GM20431 (cell line): Measurements from ENCODE around the gene SCEL.
"Not testable (repeated sequence)": the region's sequence is repeated elsewhere in the genome, so short reads cannot be mapped to it uniquely, and the experiment has no call there.

ENCODE experiments used
- in situ Hi-C: fragments of 300-500 bp; cut with MseI, MboI; formaldehyde crosslinking; loops from one replicate; pipeline ENCODE4 v1.15.0; 2020; ENCODE audit warnings: low sequenced_read_pairs; ENCODE audit not compliant: unreplicated experiment

The SCEL gene

GRCh38 chr13:77535448-77535847, at the start of gene SCEL:
Gene SCEL (plus strand): TSS chr13:77535706. CDS start chr13:77555876, 20,170 bp downstream.
- in situ Hi-C loops: no loop called here

DNA sequence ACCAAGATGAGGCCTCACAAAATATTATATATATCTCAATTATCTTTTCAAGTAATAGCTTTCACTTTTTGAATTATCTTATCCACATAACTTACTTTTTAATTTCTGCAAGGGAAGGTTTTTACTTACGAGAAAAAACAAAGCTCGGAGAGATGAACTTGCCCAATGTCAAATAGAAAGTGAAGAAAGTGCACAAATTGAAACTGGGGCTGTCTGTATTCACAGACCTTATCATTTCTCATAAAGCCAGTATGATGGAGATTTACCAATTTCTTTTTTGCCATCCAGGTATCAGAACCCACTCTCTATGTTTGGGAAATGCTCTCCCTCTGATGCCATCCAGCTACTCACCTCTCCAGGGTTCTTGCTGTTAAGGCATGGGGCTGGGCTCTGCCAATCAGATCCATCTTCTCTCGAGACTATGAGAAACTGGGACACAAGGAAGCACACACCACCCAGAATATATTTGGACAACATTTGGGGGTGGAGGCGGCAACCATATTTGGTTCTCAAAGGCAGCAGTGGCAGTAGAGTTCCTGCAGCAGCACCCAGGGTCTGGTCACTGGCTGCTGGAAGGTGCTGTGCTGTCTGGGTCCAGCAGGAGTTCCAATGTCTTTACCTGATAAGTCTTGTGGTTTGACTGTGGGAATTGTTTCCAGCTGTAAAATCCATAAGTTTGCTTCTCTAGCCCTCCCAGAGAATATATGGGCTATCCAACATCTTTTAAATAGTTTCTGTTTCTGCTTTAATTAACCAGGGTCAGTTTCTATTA, 45.8 kb upstream of the SCEL start:
- in situ Hi-C loops: loop anchor here (10.0 kb wide), 1 partner anchor 75 kb away; no protein-coding TSS in a partner anchor

DNA sequence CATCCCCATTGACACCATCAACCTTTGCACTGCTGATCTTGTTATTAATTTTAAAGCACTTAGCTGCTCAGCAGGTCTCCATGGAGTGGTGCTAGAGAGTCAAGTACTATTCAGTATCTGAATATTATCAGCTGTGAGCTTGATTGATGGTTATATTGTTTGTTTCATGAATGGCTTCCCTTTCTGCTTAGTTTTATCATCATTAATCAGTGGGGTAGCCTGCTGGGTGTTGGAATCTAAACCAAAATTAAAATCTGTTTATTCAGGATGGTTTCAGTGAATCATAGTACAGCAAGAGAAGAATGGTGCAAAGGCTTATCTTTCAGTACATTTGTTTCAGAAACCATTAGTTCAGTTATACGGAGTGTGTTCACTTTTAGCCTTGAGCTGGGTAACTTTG, 42.5 kb upstream of the SCEL start:
- in situ Hi-C loops: loop anchor here (10.0 kb wide), 1 partner anchor 72 kb away; no protein-coding TSS in a partner anchor

GRCh38 chr13:77494226-77494625, 41.3 kb upstream of the SCEL start:
- in situ Hi-C loops: loop anchor here (10.0 kb wide), 1 partner anchor 71 kb away; no protein-coding TSS in a partner anchor

DNA sequence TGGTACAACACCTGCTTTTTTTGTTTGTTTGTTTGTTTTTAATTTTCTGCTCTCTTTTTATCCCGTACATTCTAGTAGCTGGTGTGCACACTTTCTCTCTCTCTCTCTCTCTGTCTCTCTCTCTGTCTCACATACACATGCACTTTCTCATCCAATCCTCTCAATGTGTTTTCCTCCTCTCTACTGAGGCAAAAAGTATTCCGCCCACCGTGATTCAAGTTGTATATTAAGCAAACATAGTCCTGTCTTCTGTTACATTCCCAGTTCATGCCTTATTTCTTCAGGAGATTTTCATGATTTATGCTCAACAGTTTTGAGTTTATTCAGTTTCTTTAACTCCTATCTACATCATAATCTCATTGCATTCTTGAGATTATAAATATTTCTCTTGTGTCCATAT, 38.2 kb upstream of the SCEL start:
- in situ Hi-C loops: loop anchor here (10.0 kb wide), 1 partner anchor 67 kb away; no protein-coding TSS in a partner anchor

DNA sequence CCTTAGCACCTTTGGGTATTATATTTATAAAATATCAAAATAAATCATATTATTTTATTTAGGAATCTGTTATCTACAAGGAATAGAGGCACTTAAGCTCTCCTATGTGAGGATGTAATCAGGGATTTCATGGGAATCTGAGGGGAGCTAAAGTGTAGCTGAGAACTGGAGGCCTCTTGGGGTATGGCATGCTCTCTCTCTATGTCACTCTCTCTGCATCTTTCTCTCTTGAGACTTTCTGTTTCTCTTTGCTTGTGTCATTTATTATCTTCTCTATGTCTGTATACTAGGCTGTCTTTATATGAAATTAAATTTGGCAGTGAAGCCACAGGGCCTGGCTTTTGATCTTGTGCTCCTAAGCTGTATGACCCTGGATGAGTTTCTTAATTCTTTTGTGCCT, 37.7 kb upstream of the SCEL start:
- in situ Hi-C loops: loop anchor here (10.0 kb wide), 1 partner anchor 67 kb away; no protein-coding TSS in a partner anchor

DNA sequence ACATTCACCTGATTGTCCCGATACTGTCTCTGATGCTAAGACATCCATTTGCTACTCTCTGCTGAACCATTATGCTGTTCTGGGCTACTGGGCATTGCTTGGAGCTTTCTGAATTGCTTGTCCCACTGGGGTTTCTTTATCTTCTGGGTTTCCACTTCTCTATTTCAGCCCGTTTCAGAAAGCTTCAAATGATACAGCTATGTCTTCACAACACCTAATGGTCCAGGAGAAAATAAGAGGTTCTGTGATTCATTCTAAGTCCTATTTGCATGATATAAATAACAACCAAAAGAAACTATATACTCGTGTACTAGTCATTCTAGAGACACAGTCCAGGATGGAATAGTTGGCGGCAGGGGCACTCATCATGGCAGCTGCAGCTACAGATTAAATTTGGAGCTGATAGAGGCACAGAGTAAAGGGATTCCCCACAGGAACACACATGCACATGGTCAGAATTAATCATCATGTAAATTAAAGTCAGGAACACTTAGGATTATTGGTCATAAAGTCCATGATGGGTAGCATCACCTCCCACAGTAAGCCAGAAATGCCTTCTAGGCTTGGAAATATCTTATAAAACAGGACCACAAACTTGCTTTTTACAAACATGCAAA, 33.3 kb upstream of the SCEL start:
- in situ Hi-C loops: no loop called here

DNA sequence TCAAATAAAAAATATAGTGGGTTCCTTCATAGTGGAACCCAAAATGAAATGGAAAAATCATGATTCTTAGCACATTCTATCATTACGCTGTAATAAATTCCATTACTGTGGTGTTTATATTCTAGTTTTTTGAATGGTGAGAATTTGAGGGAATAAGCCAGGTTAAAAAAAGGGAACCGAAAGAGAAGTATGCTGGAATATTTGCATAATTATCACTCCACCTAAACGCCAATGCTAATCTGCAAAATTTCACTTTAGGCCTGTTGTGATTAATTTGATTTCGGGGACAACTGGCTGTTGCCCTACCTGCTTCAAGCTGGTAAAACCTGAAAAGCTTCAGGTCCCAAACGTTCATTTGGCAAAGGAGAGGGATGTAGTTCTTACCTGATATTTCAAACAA, 32.1 kb upstream of the SCEL start:
- in situ Hi-C loops: no loop called here

- in situ Hi-C loops: no loop called here
These were observed 28.6 kb upstream of the SCEL start for GRCh38 chr13:77506874-77507273.

DNA sequence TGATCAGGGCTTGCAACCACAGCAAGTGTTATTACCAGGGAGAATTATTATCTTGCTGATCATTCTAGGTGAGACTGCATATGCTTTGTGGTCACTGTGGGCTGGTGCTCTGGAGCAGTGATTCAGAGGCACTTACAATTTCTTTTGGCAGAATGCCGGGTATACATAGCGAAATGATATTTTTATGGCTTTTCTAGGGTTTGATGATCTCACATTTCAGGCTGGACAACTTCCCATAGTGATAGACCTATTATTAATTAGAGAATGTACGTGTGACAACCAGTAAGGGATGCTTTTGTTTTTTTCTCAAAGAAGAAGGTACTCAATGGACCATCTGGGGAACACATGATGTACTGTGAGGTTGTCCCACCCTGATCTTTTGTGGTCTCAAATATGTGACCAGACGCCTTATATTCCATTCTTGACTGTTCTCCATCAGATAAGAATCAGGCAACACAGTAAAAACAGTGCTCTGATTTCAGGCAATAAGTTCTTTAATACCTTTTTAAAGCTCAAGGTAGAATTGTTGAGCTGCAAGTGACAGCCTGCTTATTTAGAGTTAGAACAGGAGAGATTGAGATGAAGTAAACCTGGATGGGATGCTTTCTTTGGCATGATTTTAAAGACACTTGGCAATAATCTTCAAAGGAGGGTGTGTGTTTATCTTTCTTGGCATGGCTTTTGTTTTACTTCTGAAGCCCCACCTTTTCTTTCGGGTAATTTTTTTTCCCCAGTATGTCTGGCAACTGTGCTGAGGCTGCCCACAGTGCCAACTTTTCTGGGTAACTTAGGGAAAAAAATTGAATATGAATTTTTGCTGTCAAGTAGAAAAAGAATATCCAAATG, 27.4 kb upstream of the SCEL start:
- in situ Hi-C loops: no loop called here

DNA sequence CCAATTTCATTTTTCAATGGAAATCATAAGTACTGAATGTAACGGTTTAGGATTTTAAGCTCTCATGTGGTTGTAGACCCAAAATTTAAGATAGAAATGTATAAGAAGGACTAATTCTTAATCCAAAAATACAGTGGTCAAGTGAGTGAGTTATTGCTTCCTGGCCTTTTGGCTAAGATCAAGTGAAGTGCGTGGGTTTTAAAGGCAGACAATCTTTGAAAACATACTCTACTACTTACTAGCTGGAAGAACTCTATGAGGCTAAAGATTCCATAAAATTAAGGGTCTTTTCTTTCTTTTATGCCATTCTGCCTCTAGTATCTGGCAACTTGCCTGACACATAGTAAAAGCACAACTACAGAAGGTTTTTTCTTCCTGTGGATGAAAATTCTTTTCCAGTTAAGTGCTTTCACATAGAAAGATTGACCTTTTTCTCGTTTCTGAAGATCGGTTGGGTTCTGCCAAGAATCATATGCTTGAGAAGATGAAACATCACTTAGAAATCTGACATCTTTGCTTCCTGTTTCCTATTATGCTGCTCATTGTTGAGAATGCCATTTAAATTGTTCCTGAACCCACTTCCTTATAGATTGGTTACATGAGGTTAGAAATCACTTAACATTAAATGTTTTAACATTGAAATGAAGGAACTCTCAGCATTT, 26.4 kb upstream of the SCEL start:
- in situ Hi-C loops: no loop called here

GRCh38 chr13:77510156-77510555, 25.4 kb upstream of the SCEL start:
- in situ Hi-C loops: no loop called here

DNA sequence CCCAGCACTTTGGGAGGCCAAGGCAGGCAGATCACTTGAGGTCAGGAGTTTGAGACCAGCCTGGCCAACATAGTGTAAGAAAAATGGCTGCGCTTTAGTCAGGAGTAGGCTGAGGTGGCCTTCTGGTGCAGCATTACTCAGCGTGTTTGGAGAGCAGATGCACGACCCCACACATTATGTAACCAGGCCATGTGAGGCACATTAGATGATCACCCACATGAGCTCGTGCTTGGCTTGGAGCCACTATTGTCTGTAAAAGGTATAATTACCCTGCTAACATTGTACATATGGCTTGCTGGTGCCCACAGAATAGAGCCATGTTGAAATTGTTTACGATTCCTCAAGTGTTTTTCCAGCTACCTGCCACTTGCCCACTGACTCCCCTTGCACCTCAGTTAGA, 24.0 kb upstream of the SCEL start:
- in situ Hi-C loops: no loop called here

DNA sequence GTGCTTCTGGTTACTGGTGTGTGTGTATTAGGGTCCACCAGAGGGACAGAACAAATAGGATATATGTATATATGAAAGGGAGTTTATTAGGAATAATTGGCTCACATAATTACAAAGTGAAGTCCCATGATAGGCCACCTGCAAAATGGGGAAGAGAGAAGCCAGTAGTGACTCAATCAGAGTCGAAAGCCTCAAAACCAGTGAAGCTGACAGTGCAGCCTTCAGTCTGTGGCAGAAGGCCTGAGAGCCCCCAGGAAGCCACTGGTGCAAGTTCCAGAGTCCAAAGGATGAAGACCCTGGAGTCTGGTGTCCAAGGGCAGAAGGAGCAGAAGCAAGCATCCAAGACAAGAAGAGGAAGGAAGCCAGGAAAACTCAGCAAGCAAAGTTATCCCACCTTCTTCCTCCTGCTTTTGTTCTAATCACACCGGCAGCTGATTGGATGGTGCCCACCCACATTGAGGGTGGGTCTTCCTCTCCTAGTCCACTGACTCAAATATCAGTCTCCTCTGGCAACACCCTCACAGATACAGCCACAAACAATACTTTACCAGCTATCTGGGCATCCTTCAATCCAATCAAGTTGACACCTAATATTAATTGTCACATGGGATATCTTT, 21.7 kb upstream of the SCEL start:
- in situ Hi-C loops: no loop called here

GRCh38 chr13:77514336-77514726, 21.2 kb upstream of the SCEL start:
- in situ Hi-C loops: no loop called here

DNA sequence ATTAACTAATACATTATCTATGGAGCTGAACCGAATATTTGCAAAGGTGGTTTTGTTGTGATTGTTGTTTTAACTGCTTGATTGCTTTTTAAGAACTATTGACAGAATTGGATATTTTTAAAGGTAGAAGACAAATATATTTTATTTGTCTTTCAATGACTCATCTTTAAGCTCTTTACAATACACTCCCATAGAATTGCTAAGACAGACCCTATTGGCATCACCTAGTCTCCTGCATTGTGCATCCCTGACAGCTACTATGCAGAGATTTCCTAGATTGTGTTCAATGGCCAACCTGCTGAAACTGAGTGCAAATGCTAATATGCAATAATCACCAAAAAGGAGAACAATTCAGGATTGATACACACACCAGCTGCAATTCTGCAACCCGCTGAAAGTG, 19.7 kb upstream of the SCEL start:
- in situ Hi-C loops: no loop called here

GRCh38 chr13:77516342-77516789, 19.1 kb upstream of the SCEL start:
- in situ Hi-C loops: no loop called here

DNA sequence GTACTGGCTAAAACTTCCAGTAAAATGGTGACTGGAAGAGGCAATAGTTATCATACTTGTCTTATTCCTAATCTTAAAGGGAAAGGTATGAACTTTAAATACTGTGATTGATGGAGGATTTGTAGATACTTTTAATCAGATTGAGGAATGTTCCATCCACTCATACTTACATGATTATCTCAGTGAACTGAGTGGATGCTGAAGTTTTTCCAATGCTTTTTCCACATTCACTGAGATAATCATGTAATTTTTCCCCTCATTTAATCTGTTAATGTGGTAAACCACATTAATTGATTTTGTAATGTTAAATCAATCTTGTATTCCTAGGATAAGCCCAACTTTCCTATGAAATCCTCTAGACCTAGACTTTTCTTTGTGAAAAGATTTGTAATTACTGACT, 17.2 kb upstream of the SCEL start:
- in situ Hi-C loops: no loop called here

DNA sequence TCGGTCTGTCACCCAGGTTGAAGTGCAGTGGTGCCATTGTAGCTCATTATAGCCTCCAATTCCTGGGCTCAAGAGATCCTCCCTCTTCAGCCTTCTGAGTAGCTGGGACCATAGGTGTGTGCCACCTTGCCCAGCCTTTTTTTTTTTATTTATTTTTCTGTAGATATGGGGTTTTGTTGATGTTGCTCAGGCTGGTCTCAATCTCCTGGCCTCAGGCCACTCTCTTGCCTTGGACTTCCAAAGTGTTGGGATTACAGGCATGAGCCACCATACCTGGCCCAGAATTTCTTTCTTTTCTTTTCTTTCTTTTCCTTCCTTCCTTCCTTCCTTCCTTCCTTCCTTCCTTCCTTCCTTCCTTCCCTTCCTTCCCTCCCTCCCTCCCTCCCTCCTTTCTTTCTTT, 16.1 kb upstream of the SCEL start:
- in situ Hi-C loops: not testable (repeated sequence)

- in situ Hi-C loops: no loop called here
These were observed 15.7 kb upstream of the SCEL start for GRCh38 chr13:77519808-77520207.
